NCI-H1436 (cell line): ENCODE data around the gene SPATS2.
"Not testable (repeated sequence)": the region's sequence is repeated elsewhere in the genome, so short reads cannot be mapped to it uniquely, and the experiment has no call there.

ENCODE experiments used
- DNase-seq: peaks from one replicate; lab custom pipeline; 2025; lab: John Stamatoyannopoulos, UW

SPATS2 gene

GRCh38 chr12:49465132-49465531 is 97.9 kb downstream of the SPATS2 start:
- DNase-seq = no peak

GRCh38 chr12:49470986-49471385 is 103.7 kb downstream of the SPATS2 start:
- no peak for DNase-seq

GRCh38 chr12:49471557-49471956 is 104.3 kb downstream of the SPATS2 start:
- DNase-seq = no peak

GRCh38 chr12:49476091-49476490 is 108.8 kb downstream of the SPATS2 start:
- DNase-seq = no peak

GRCh38 chr12:49478949-49479664 is 111.8 kb downstream of the SPATS2 start:
- no peak for DNase-seq

GRCh38 chr12:49482095-49483051 is 115.1 kb downstream of the SPATS2 start:
- peak; percentile 2 for DNase-seq

- no peak for DNase-seq
Observed at GRCh38 chr12:49483619-49484018, 116.4 kb downstream of the SPATS2 start.

GRCh38 chr12:49487605-49488004 is 120.3 kb downstream of the SPATS2 start:
- DNase-seq = no peak

- no peak for DNase-seq
Observed at GRCh38 chr12:49489154-49489553, 121.9 kb downstream of the SPATS2 start.

GRCh38 chr12:49489720-49490119 is 122.5 kb downstream of the SPATS2 start:
- DNase-seq = no peak

GRCh38 chr12:49491823-49492222 is 124.6 kb downstream of the SPATS2 start:
- DNase-seq = no peak

- DNase-seq = no peak
Observed at GRCh38 chr12:49493900-49494299, 126.6 kb downstream of the SPATS2 start.

GRCh38 chr12:49496417-49497360 is 129.4 kb downstream of the SPATS2 start:
- DNase-seq = no peak

GRCh38 chr12:49501895-49502294 is 134.6 kb downstream of the SPATS2 start:
- DNase-seq = no peak

- no peak for DNase-seq
Observed at GRCh38 chr12:49502590-49502989, 135.3 kb downstream of the SPATS2 start.

- no peak for DNase-seq
Observed at GRCh38 chr12:49503674-49504180, 136.5 kb downstream of the SPATS2 start.

- DNase-seq = no peak
Observed at GRCh38 chr12:49505672-49506071, 138.4 kb downstream of the SPATS2 start.

GRCh38 chr12:49507139-49507538 is 139.9 kb downstream of the SPATS2 start:
- DNase-seq = no peak

- not testable (repeated sequence) for DNase-seq
Observed at GRCh38 chr12:49509681-49510080, 142.4 kb downstream of the SPATS2 start.

- DNase-seq = no peak
Observed at GRCh38 chr12:49511410-49511809, 144.1 kb downstream of the SPATS2 start.

GRCh38 chr12:49512546-49512945 is 145.3 kb downstream of the SPATS2 start:
- no peak for DNase-seq

- no peak for DNase-seq
Observed at GRCh38 chr12:49515266-49515665, 148.0 kb downstream of the SPATS2 start.
